K562 (cell line): ENCODE data around the gene DYNLT4. TPM values are rescaled to one million over a fixed set of nuclear protein-coding genes. Genes with fewer than 3 reads are reported as not detected.
A peak's percentile ranks its signal among the peaks of the same experiment; 100 is the strongest.

Experiments
- EGR1 ChIP-seq: fragments of 450-650 bp; conservative IDR thresholded peaks from 2 replicates; pipeline ENCODE4 v1.6.1; 2017; ENCODE audit warnings: mild to moderate bottlenecking
- SMC3 ChIP-seq: conservative IDR thresholded peaks from 2 replicates; pipeline ENCODE4 v1.6.1; 2011; ENCODE audit warnings: low read depth, low read length, improper control_type of control experiment; ENCODE audit not compliant: insufficient read depth
- polyA plus RNA-seq, 8 experiments: library from polyadenylated mRNA; depleted of rRNA in 4 of 8; stranded (reverse) in 5 of 8; unstranded in 3 of 8; fragments of >200 nt; fragmentation: Nextera tagmentation in 2 of 8; fragmentation: Illumina TruSeq in 1 of 8; extraction: Ambion mirVana in 2 of 8; extraction: Trizol in 1 of 8; gene quantifications; 2 replicates each; pipeline versions ENCODE4 v1.2.1 to v1.2.3, GENCODE V29; 2011 to 2014; ENCODE audit warnings: inconsistent platforms in 1 of 8, missing spikeins in 1 of 8
- total RNA-seq, 7 experiments: library from RNA; depleted of rRNA in 6 of 7; stranded (reverse); fragments of >200 nt in 6 of 7; fragmentation: Illumina TruSeq in 2 of 7; extraction: Trizol in 2 of 7; gene quantifications; 2 replicates each; pipeline versions ENCODE4 v1.2.1 to v1.2.3, GENCODE V29; 2011 to 2021; ENCODE audit warnings: low replicate concordance in 1 of 7
- TF ChIP-seq, protein P1 (sequence below): fragments of 250-450 bp; sonication (Bioruptor Pico); IDR thresholded peaks from 2 replicates; pipeline ENCODE4 v1.4.0; 2020
- TF ChIP-seq, protein P2 (sequence below), 2 experiments: IDR thresholded peaks; 2 replicates each; pipeline ENCODE4 v1.6.1; 2011; ENCODE audit warnings: borderline replicate concordance in 1 of 2, control low read depth in 1 of 2, low read depth in 1 of 2, low read length in 1 of 2, mild to moderate bottlenecking in 1 of 2, mixed read lengths in 1 of 2, moderate library complexity in 1 of 2; ENCODE audit not compliant: insufficient read depth in 1 of 2, insufficient read length in 1 of 2, poor library complexity in 1 of 2, severe bottlenecking in 1 of 2; ENCODE audit errors: extremely low read depth in 1 of 2
- TF ChIP-seq, protein P3 (sequence below): sonication (generic); formaldehyde crosslinking; IDR thresholded peaks from 2 replicates; pipeline ENCODE4 v1.8.0; 2022; ENCODE audit warnings: mild to moderate bottlenecking, missing genetic modification reagents

Gene DYNLT4
- total and polyA plus RNA-seq, 9 of the 15 experiments (the other 6 are each of a cell fraction or from before 2014, with no cell fraction given): 0.29 to 0.73 TPM; not detected in 7

DNA sequence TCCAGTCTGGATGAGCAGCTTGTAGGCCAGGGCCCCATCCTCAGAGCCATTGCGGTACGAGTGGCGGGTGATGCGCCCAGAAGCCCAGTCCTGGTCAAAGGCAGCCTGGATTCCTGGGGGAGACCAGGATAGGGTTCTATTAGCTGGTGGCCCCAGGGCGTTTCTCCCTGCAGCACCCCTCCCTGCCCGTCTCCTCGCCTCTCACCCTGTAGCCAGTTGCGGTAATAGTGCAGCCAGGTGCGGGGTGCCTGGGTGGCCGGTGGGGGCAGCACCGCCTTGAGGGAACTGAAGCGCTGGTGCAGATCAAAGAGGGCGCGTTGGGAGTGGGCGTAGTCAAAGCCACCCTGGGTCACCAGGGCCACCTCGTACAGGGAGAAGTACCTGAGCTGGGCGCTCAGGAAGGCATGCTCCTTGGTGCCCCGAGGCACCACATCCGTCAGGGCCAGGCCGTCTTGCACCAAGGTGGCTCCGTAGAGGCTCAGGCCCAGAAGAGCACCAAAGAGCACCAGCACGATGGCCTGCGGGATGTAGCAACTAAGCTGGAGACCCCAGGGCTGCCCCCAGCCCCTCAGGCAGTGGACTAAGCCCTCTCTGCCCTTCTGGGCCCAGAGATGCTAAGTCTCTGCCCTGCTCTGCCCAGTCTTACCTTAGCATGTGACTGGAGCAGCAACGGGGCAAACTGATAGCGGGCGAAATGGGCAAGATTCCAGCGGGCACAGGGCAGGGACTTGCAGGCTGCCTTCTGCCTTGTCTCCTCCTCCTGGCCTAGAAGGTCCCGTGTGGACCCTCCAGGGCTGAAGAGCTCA, 20.2 kb upstream of the DYNLT4 start (continued):
- TF ChIP-seq, protein P1, sequence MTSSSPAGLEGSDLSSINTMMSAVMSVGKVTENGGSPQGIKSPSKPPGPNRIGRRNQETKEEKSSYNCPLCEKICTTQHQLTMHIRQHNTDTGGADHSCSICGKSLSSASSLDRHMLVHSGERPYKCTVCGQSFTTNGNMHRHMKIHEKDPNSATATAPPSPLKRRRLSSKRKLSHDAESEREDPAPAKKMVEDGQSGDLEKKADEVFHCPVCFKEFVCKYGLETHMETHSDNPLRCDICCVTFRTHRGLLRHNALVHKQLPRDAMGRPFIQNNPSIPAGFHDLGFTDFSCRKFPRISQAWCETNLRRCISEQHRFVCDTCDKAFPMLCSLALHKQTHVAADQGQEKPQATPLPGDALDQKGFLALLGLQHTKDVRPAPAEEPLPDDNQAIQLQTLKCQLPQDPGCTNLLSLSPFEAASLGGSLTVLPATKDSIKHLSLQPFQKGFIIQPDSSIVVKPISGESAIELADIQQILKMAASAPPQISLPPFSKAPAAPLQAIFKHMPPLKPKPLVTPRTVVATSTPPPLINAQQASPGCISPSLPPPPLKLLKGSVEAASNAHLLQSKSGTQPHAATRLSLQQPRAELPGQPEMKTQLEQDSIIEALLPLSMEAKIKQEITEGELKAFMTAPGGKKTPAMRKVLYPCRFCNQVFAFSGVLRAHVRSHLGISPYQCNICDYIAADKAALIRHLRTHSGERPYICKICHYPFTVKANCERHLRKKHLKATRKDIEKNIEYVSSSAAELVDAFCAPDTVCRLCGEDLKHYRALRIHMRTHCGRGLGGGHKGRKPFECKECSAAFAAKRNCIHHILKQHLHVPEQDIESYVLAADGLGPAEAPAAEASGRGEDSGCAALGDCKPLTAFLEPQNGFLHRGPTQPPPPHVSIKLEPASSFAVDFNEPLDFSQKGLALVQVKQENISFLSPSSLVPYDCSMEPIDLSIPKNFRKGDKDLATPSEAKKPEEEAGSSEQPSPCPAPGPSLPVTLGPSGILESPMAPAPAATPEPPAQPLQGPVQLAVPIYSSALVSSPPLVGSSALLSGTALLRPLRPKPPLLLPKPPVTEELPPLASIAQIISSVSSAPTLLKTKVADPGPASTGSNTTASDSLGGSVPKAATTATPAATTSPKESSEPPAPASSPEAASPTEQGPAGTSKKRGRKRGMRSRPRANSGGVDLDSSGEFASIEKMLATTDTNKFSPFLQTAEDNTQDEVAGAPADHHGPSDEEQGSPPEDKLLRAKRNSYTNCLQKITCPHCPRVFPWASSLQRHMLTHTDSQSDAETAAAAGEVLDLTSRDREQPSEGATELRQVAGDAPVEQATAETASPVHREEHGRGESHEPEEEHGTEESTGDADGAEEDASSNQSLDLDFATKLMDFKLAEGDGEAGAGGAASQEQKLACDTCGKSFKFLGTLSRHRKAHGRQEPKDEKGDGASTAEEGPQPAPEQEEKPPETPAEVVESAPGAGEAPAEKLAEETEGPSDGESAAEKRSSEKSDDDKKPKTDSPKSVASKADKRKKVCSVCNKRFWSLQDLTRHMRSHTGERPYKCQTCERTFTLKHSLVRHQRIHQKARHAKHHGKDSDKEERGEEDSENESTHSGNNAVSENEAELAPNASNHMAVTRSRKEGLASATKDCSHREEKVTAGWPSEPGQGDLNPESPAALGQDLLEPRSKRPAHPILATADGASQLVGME (CRISPR knock-in tag): no peak
- TF ChIP-seq, protein P2, sequence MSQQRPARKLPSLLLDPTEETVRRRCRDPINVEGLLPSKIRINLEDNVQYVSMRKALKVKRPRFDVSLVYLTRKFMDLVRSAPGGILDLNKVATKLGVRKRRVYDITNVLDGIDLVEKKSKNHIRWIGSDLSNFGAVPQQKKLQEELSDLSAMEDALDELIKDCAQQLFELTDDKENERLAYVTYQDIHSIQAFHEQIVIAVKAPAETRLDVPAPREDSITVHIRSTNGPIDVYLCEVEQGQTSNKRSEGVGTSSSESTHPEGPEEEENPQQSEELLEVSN (IDR thresholded peaks at IDR 0.05; ENCODE audit: borderline replicate concordance in 1 of 2, extremely low read depth in 1 of 2, insufficient read depth in 1 of 2, insufficient read length in 1 of 2, low read depth in 1 of 2, low read length in 1 of 2, poor library complexity in 1 of 2, severe bottlenecking in 1 of 2): no peak
- TF ChIP-seq, protein P3, sequence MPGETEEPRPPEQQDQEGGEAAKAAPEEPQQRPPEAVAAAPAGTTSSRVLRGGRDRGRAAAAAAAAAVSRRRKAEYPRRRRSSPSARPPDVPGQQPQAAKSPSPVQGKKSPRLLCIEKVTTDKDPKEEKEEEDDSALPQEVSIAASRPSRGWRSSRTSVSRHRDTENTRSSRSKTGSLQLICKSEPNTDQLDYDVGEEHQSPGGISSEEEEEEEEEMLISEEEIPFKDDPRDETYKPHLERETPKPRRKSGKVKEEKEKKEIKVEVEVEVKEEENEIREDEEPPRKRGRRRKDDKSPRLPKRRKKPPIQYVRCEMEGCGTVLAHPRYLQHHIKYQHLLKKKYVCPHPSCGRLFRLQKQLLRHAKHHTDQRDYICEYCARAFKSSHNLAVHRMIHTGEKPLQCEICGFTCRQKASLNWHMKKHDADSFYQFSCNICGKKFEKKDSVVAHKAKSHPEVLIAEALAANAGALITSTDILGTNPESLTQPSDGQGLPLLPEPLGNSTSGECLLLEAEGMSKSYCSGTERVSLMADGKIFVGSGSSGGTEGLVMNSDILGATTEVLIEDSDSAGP (CRISPR knock-in tag): no peak
- TF ChIP-seq EGR1 (peak; percentile 38; the same call in 1 of the 2 replicates), SMC3 (0 out of 2 replicates have a peak, but pooled peaks have one; percentile 24)
